Uterus (tissue), 4 donors: ENCODE results near the gene TTI1. TPM values are rescaled to one million over a fixed set of nuclear protein-coding genes. Genes with fewer than 3 reads are reported as not detected.

Experiments
- DNase-seq, 2 donors: peaks; one replicate each; pipeline ENCODE4 v3.0.0-alpha.2; 2019 to 2020
- H3K27ac ChIP-seq, 2 donors: fragments of 200-600 bp; sonication (generic); 1 replicate in 1 of 2; 2 replicates in 1 of 2; pipeline ENCODE4 v1.5.1; 2016 to 2018
- H3K27me3 ChIP-seq, 2 donors: fragments of 200-600 bp; sonication (generic); one replicate each; pipeline ENCODE4 v1.5.1; 2018 to 2019; ENCODE audit warnings: control low read depth in 1 of 2
- H3K36me3 ChIP-seq, 2 donors: fragments of 200-600 bp; sonication (generic); one replicate each; pipeline ENCODE4 v1.5.1; 2019; ENCODE audit warnings: control low read depth in 1 of 2
- H3K4me1 ChIP-seq, 2 donors: fragments of 200-600 bp; sonication (generic); one replicate each; pipeline ENCODE4 v1.5.1; 2018 to 2019; ENCODE audit warnings: control low read depth in 1 of 2
- H3K4me3 ChIP-seq, 2 donors: fragments of 200-600 bp; sonication (generic); 1 replicate in 1 of 2; 2 replicates in 1 of 2; pipeline ENCODE4 v1.5.1; 2018 to 2019; ENCODE audit warnings: mild to moderate bottlenecking in 1 of 2
- H3K9me3 ChIP-seq, 2 donors: fragments of 200-600 bp; sonication (generic); one replicate each; pipeline ENCODE4 v1.5.1; 2019; ENCODE audit warnings: control low read depth in 1 of 2
- CTCF ChIP-seq, 4 experiments: fragments of 200-600 bp in 2 of 4; fragments of 450-650 bp in 2 of 4; sonication (generic) in 2 of 4; IDR thresholded peaks; one replicate each; pipeline ENCODE4 v1.5.1; 2016 to 2019; ENCODE audit warnings: antibody characterized with exemption in 4 of 4, mild to moderate bottlenecking in 2 of 4, moderate library complexity in 1 of 4
- POLR2A ChIP-seq, 2 donors: fragments of 450-650 bp; IDR thresholded peaks; one replicate each; pipeline ENCODE4 v1.6.1; 2016; ENCODE audit warnings: antibody characterized with exemption in 2 of 2, mild to moderate bottlenecking in 1 of 2, moderate library complexity in 1 of 2
- intact Hi-C: fragments of 100-400 bp; cut with DNase I; formaldehyde crosslinking; loops from one replicate; pipeline ENCODE4 v1.15.1; 2023; ENCODE audit warnings: low total_unique reads
- total RNA-seq, 4 donors: library from RNA; depleted of rRNA in 3 of 4; stranded (reverse); fragments of >200 nt in 3 of 4; gene quantifications; one replicate each; pipeline versions ENCODE4 v1.1.0 to v1.2.4, GENCODE V29; 2014 to 2023
- donor health status: DM: yes; HTN: yes; CAD: no.

Gene TTI1
- total RNA-seq, 4 donors from 2014 or later: 5.3 to 33.2 (median 24.4) TPM

- Histone ChIP-seq H3K9me3 (no peaks in the 10 kb centered on the region), H3K36me3 (no peaks in the 10 kb centered on the region), H3K4me3 (no peak overlapping the region), H3K27ac (no peak overlapping the region), H3K27me3 (no peaks in the 10 kb centered on the region), H3K4me1 (no peaks in the 10 kb centered on the region)
- no peak for DNase-seq
- no peak for TF ChIP-seq CTCF (IDR thresholded peaks at IDR 0.05)
- no peak for TF ChIP-seq POLR2A (IDR thresholded peaks at IDR 0.05)
- intact Hi-C loops: no loop called here
These were observed 77.7 kb downstream of the TTI1 start for GRCh38 chr20:37955511-37955910.

GRCh38 chr20:37954626-37955025, 78.6 kb downstream of the TTI1 start:
- TF ChIP-seq POLR2A (IDR thresholded peaks at IDR 0.05): no peak
- TF ChIP-seq CTCF (IDR thresholded peaks at IDR 0.05): no peak
- no peak for DNase-seq
- Histone ChIP-seq H3K9me3 (no peaks in the 10 kb centered on the region), H3K36me3 (no peaks in the 10 kb centered on the region), H3K27ac (no peak overlapping the region), H3K4me1 (no peaks in the 10 kb centered on the region), H3K4me3 (no peak overlapping the region), H3K27me3 (no peaks in the 10 kb centered on the region)
- intact Hi-C loops: no loop called here

- Histone ChIP-seq H3K27me3 (no peaks in the 10 kb centered on the region), H3K27ac (no peak overlapping the region), H3K4me3 (no peak overlapping the region), H3K4me1 (no peaks in the 10 kb centered on the region), H3K36me3 (no peaks in the 10 kb centered on the region), H3K9me3 (no peaks in the 10 kb centered on the region)
- no peak for DNase-seq
- TF ChIP-seq POLR2A (IDR thresholded peaks at IDR 0.05) (no peak), CTCF (IDR thresholded peaks at IDR 0.05) (no peak)
- intact Hi-C loops: no loop called here
These were observed 79.1 kb downstream of the TTI1 start for GRCh38 chr20:37954190-37954589.

- intact Hi-C loops: no loop called here
- H3K27ac ChIP-seq: no peak overlapping the region
- no peaks in the 10 kb centered on the region for H3K4me1 ChIP-seq
- TF ChIP-seq CTCF (IDR thresholded peaks at IDR 0.05) (no peak), POLR2A (IDR thresholded peaks at IDR 0.05) (no peak)
- no peaks in the 10 kb centered on the region for H3K27me3 ChIP-seq
- no peak for DNase-seq
- H3K4me3 ChIP-seq: no peak overlapping the region
- H3K36me3 ChIP-seq: no peaks in the 10 kb centered on the region
- H3K9me3 ChIP-seq: no peaks in the 10 kb centered on the region
These were observed 84.3 kb downstream of the TTI1 start for GRCh38 chr20:37948956-37949355.

- no peak overlapping the region for H3K27ac ChIP-seq
These were observed 85.3 kb downstream of the TTI1 start for GRCh38 chr20:37947943-37948342.

More at GRCh38 chr20:37947943-37948342, 85.3 kb downstream of the TTI1 start:
- no peaks in the 10 kb centered on the region for H3K36me3 ChIP-seq
- intact Hi-C loops: no loop called here
- H3K4me1 ChIP-seq: no peaks in the 10 kb centered on the region
- DNase-seq: no peak
- TF ChIP-seq CTCF (IDR thresholded peaks at IDR 0.05) (no peak), POLR2A (IDR thresholded peaks at IDR 0.05) (no peak)
- no peaks in the 10 kb centered on the region for H3K27me3 ChIP-seq
- H3K9me3 ChIP-seq: no peaks in the 10 kb centered on the region
- H3K4me3 ChIP-seq: no peak overlapping the region
